Ishikawa (cell line): ENCODE data around the gene KRT9.

Source experiments
- RAD21 ChIP-seq: IDR thresholded peaks from 2 replicates; pipeline ENCODE4 v1.6.1; 2012; ENCODE audit warnings: low read depth
- YY1 ChIP-seq: IDR thresholded peaks from 2 replicates; pipeline ENCODE4 v1.6.1; 2012; ENCODE audit warnings: low read depth

- TF ChIP-seq RAD21 (no peak), YY1 (no peak)
These were observed 20.5 kb downstream of the KRT9 start for GRCh38 chr17:41551365-41551764.
